ENCODE measurements around the gene HMG20A.

HMG20A gene

GRCh38 chr15:77457905-77458265 lies 37.2 kb downstream of the HMG20A start:
- no peak for DNase-seq (ENCODE audit: low spot score)
- in situ Hi-C loops (cut with MboI; ENCODE audit: low sequenced_read_pairs, unreplicated experiment), result no loop called here
- no peak for TF ChIP-seq CTCF (IDR thresholded peaks at IDR 0.05; ENCODE audit: borderline replicate concordance, control extremely low read depth, extremely low read depth, insufficient read depth, missing control alignments)

DNA sequence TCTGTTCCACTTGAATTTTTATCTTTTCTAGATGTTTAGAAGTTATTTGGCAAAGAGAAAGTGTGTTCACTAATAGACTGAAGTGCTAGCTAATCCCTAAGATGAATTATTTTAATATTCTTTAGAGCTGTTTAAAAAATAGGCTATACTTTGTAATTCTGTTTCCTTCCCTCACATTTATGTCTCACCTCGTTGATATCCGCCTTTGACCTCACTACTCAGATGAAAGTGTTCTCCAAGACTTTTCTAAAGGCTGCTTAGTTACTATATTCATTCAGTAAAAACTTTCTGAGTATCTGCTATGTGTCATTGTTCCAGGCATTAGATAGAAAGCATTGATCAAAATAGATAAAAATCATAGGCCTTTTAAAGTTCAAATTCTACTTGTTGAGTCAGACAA lies 38.3 kb downstream of the HMG20A start:
- no peak for TF ChIP-seq CTCF (IDR thresholded peaks at IDR 0.05; ENCODE audit: borderline replicate concordance, control extremely low read depth, extremely low read depth, insufficient read depth, missing control alignments)
- in situ Hi-C loops (cut with MboI; ENCODE audit: low sequenced_read_pairs, unreplicated experiment), result no loop called here
- DNase-seq (ENCODE audit: low spot score), result no peak

- TF ChIP-seq CTCF (IDR thresholded peaks at IDR 0.05; ENCODE audit: borderline replicate concordance, control extremely low read depth, extremely low read depth, insufficient read depth, missing control alignments), result no peak
- in situ Hi-C loops (cut with MboI; ENCODE audit: low sequenced_read_pairs, unreplicated experiment), result no loop called here
- DNase-seq (ENCODE audit: low spot score), result no peak
Observed at GRCh38 chr15:77461486-77461885, 40.8 kb downstream of the HMG20A start.

DNA sequence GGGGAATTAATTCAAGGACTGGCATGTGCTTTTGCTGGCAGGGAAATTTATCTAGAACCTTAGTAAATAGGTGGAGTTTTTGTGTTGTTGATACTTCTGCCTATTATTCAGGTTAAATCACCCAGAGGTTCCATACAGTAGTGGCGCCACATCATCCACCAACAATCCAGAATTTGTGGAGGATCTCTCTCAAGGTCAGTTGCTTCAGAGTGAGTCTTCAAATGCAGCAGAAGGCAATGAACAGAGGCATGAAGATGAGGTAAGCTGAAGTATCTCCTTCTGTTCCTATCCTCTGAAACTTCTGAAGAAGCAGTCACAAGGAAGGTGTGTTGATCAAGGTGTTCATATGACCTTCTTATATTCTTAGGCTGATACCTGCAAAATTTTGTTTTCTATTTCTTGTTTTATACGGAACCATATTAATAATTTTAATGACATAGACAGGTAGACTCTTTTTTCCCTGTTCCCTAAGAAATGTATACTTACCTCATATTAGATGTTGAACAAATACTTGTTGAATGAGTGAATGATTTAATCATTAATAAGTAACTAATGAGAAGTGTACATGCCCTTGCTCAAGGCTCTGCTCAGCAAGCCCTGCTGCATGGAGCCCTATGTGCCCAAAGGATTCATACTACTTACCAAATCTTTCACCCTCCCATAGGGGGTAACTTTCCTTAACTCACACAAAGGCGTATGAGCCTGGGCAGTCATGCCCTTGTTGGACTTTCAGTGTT lies 43.6 kb downstream of the HMG20A start:
- in situ Hi-C loops (cut with MboI; ENCODE audit: low sequenced_read_pairs, unreplicated experiment), result no loop called here
- no peak for TF ChIP-seq CTCF (IDR thresholded peaks at IDR 0.05; ENCODE audit: borderline replicate concordance, control extremely low read depth, extremely low read depth, insufficient read depth, missing control alignments)
- DNase-seq (ENCODE audit: low spot score), result no peak

DNA sequence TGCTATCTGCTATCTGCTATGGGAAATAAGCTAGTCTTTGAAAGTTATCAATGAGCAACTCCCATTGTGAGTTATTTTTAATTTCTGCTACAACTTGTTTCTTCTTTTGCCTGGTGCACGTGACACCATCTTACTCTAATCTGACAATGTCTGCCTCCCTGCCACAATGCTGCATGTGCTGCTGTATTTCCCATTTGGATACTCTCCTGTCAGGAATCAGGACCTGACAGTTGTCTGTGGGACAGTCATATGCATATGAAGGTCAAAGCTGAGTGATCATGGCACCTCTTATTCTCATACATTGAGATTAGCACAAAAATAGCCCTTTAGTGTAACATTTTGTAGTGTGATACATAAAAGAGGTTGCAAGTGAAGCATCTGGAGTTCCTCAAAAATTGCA lies 45.8 kb downstream of the HMG20A start:
- in situ Hi-C loops (cut with MboI; ENCODE audit: low sequenced_read_pairs, unreplicated experiment), result no loop called here

GRCh38 chr15:77468896-77469295 lies 48.2 kb downstream of the HMG20A start:
- DNase-seq (ENCODE audit: low spot score), result no peak
- TF ChIP-seq CTCF (IDR thresholded peaks at IDR 0.05; ENCODE audit: borderline replicate concordance, control extremely low read depth, extremely low read depth, insufficient read depth, missing control alignments), result no peak
- in situ Hi-C loops (cut with MboI; ENCODE audit: low sequenced_read_pairs, unreplicated experiment), result no loop called here

More for the DNA sequence above, 45.8 kb downstream of the HMG20A start:
- no peak for TF ChIP-seq CTCF (IDR thresholded peaks at IDR 0.05; ENCODE audit: borderline replicate concordance, control extremely low read depth, extremely low read depth, insufficient read depth, missing control alignments)
- DNase-seq (ENCODE audit: low spot score), result no peak
